Erythroblast (primary cell): Measurements from ENCODE around the gene ANAPC2.

Experiments
- GATA1 ChIP-seq: IDR thresholded peaks from 2 replicates; pipeline ENCODE4 v1.6.1; 2011; ENCODE audit warnings: low read depth, mild to moderate bottlenecking, control low read depth, low read length, moderate library complexity
- POLR2A ChIP-seq: IDR thresholded peaks from 2 replicates; pipeline ENCODE4 v1.6.1; 2011; ENCODE audit warnings: mild to moderate bottlenecking, low read length

GRCh38 chr9:137230705-137231371 is 42.5 kb upstream of the ANAPC2 start, which contains the start of gene SLC34A3:
- TF ChIP-seq POLR2A (no peak), GATA1 (no peak)
